HG03108 (cell line): ENCODE measurements around the gene RAD51B.
"Not testable (repeated sequence)": the region's sequence is repeated elsewhere in the genome, so short reads cannot be mapped to it uniquely, and the experiment has no call there.

ENCODE experiments used
- ATAC-seq: cut with Tn5 transposase; IDR thresholded peaks from one replicate; pipeline ENCODE4 v1.9.1; 2021; ENCODE audit warnings: moderate library complexity; ENCODE audit not compliant: unreplicated experiment

The RAD51B gene

DNA sequence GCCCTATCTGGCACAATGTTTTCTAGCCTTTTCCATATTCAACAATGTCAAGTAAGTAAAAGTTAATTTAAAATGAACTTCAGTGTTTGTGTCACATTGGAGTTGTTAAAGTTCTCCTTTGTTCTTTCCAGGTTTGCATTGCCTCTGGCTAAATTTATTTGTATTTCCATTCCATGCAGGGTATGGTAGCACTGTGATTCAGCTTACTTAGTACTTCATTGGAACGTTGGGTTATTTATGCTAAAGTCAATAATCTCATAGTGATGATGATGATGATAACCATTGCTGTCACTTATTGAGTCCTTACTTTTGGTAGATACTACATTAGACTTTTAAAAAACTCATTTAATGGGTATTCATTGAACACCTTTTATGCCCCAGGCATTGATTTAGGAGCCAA is 286.9 kb downstream of the RAD51B start:
- ATAC-seq: no peak

GRCh38 chr14:68106905-68107304 is 287.3 kb downstream of the RAD51B start:
- no peak for ATAC-seq

GRCh38 chr14:68109132-68109900 is 289.7 kb downstream of the RAD51B start:
- ATAC-seq: no peak

DNA sequence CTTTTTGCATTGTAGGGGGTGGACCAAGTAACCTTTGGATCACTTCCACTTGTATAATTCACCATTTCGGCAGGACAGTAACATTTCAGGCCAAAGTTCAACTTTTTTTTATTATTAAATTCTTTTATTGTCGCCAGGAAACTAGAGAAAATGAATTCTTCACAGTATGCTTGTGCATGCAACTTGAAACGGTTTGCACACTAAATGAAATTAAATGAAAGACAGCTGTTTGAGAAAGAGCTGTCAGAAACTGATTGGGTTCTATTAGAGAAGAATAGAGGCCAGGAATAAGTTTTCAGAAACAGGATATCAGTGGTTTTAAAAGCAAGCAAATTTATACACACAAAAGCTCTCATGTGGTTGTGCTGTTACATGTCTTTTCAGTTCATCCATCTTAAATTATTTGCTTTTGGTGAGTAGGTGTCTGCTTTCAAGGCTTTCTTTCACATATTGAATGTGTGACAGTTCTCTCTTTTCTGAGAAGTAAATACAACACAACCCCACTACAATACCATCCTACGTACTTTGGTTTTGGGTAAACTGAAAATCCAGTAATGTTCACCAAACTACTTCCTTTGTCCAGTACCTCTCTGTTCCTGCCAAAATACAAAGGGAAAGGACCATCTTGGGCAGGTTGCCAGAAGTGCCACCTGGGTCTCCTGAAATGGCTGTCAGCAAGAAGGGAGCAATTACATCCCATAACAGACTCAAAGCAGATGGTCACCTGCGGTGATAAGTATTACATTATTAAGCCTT is 291.7 kb downstream of the RAD51B start:
- no peak for ATAC-seq

GRCh38 chr14:68111853-68112270 is 292.3 kb downstream of the RAD51B start:
- ATAC-seq: no peak

DNA sequence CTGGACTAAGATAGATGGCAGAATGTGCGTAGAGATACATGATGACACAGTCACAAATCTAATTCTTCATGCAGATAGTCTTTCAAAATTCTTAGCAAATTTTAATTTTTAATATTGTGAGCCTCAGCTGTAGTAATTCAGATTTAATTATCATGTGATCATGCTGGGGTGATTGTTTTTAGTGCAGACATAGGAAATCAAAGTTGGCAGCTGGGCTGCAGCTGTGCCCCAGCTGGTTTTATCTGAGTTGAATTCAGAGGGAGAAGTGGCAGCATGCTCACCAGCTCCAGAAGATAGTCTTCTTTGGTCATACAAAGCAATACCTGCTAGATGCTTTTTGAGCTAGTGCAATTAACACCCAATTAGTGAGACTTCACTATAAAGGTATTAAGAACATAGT is 292.9 kb downstream of the RAD51B start:
- no peak for ATAC-seq

GRCh38 chr14:68113343-68113930 is 293.9 kb downstream of the RAD51B start:
- no peak for ATAC-seq

- ATAC-seq: not testable (repeated sequence)
These were observed 296.4 kb downstream of the RAD51B start for GRCh38 chr14:68115952-68116351.

DNA sequence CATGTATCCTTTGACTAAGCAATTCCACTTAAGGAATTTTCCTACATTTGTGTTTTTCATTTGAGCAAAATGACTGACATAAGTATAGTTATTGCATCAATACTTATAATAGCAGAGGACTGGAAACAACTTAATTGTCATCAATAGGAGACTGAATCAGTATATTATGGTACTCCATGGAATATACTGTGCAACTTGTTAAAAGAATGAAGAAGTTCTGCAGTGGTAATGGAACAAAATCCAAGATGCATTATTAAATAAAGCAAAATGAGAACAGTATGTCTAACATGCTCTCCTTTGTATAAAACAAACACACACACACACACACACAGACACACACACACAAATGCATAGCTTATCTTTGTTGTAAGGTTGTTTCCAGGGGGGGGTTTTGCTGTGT is 303.1 kb downstream of the RAD51B start:
- ATAC-seq: no peak

- no peak for ATAC-seq
These were observed 304.5 kb downstream of the RAD51B start for GRCh38 chr14:68124050-68124449.

DNA sequence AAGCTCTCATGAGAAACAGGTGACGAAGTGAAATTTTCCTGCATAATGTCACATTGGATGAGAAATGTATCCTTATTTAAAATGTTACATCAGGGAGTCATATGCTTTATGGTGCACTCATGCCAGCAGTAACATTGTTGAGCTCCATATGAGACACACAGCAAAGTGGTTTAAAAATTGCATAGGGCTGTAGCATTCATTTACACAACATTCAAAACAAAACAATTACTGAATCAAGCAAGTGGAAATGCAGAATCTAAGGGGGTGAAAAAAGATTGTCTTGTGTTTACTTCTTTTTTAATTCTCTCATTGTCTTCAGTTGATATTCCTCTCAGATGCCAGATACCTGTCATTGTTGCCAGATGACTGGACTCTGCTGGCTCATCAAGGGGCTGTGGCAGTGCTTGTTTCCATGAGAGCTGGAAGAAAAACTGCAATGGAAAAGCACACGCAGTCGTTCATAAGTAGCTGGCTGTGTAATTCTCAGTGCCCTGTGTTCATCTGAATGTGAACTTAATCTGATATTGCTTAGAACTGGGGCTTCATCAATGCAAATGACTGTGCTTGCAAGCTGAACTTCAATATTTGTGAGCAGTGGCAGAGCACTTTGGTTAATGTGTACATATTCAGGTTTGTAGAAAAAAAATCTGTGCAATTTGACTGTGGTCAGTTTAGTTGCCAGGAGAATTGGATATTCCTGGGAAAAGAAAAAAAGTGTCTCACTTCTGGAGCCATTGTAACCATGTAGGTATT is 305.6 kb downstream of the RAD51B start:
- ATAC-seq: no peak

- no peak for ATAC-seq
These were observed 307.6 kb downstream of the RAD51B start for GRCh38 chr14:68127166-68127565.

DNA sequence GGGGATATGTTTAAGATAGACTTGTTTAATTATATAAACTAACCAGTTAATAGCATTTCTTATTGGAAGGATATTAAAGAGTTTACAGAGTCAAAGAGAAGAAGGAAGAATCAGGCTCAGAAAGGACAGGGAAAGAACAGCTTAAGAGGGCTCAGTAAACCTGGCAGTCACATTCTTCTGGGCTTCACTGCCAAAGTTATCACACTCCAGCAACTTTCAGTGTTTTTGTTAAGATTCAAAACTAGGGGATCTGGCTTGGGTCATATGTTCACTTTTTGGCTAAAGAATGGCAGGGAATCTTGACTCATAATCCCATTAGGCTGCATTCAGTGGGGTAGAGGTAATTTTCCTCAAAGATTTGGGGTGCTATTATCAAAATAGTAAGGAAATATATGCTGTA is 312.3 kb downstream of the RAD51B start:
- ATAC-seq: no peak

DNA sequence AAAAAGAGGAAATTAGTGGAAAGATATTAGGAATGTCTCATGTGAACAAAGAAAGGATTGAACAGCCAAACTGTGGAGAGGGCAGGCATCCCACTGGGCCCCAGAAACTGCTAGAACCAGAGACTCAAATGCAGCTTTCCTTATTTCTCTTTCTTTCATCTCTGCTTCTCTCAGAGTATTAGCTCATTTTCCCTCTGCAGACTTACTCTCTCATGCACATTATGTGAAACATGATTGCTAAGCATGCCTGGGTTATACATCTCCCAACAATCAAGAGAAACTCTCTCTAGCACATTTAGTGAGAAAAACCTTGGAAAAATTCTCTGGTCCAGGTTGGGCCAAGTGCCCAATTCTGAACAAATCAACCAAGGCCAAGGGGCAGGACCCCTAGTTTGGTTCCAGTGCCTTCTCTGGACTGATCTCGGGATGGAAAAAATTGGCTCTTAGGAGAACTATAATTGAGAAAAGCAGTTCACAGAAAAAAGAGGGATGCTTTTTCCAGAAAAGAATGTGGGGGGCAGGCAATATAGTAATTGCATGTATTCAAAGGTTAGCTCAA is 313.1 kb downstream of the RAD51B start:
- ATAC-seq: no peak

DNA sequence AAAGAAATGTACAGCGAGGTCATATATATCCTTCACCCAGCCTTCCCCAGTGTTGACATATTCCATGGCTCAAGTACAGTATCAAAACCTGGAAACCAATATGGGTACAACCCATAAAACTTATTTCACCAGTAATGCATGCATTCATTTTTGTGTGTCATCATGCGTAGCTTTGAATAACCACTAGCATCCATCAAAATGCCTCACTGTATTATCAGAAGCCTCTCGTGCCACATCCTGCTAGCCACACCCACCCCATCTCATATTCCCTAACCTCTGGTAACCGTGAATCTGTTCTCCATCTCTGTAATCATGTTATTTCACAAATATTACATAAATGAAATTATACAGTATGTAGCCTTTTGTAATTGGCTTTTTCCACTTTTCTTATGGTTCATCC is 314.3 kb downstream of the RAD51B start:
- no peak for ATAC-seq

- no peak for ATAC-seq
These were observed 315.4 kb downstream of the RAD51B start for GRCh38 chr14:68135028-68135427.

DNA sequence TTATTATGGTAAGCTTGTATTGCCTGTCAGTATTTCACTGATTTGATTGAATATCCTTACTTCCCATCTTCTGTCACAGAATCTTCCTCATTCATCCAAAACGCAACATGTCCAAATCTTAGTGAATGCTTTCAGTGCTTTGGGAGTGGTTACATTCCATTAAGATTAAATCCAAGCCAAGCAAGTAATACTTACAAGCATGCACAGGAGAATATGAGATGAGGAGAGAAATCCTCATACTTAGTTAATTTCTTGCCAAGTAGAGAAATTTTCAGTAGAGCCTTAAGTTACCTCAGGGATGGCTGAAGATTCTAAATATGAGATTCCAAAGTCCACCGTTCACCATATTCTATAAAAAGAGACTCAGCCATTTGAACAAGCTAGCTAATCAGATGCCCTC is 316.0 kb downstream of the RAD51B start:
- no peak for ATAC-seq

DNA sequence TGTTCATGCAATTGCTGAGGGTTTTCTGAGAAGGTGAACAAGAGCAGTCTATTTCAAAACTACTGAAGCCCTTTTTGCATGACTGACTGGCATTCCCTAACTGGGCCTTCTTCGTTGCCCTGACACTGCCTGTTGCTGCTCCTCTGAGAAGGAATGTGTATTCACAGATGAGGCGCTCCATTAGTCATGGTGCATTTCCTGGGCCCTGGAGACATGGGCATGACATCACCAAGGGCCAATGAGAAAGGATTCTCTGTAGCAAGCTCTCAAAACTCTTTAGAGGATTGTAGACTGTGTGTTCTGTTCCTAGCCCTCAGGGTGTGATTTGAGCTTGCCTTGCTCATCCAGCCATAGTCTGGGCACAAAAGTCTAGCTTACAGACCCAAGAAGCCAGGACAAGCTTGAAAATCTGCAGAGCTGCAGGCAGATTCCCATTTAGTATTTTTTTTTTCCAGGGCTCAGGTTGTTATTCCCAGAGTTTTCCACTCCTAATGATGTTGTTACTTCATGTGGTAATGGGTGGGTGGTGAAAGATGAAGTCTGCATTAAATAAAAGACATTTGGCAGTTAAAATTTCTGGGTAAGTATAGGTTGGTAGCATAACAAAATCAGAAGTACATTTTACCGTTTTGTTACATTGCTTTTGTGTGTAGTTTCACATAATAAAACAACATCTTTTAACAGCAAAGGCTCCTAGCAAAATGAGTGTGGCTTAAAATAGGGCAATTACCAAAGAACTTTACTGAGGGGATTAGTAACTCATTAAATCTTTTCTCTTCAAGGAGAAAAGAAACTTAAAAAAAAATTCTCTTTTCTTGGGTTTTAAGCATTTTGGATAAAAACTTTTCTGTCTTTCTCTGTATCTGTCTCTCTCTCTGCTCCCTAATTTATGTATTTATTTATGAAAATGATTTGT is 318.4 kb downstream of the RAD51B start:
- no peak for ATAC-seq

DNA sequence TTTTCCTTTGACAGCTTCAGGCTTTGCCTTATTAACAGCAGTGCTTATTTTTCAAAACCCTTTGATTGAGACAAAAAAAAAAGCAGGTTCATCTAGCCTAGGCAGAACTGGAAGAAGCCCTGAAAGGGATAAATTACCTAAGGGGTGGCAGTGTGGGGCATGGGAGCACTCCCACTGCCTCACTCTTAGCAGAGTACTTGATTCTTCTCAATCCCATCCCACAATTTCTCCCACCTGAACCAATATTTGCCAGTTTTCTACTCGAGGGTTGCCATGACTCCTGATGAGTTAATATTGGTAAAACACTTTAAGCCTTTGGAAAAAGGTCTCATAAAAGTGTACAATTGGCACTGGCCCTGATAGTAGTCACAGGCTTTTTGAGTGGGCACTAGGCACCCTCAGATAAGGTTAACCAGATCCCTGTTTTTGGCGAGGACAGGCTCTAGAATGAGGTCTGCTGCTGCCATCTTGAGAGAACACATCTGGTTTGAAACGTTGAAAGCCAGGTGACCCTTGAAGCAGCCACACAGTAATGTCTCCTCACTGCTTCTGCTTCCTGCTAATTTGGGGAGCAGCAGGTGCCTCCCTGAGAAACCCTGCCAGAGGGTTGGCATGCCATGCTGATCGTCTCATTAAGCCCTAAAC is 320.0 kb downstream of the RAD51B start:
- ATAC-seq: no peak
